ENCODE data around the gene UPF2. TPM values are rescaled to one million over a fixed set of nuclear protein-coding genes. Genes with fewer than 3 reads are reported as not detected.

UPF2 gene
- total RNA-seq, 4 donors from 2014 or later = 21.9 to 30.8 (median 24.5) TPM

DNA sequence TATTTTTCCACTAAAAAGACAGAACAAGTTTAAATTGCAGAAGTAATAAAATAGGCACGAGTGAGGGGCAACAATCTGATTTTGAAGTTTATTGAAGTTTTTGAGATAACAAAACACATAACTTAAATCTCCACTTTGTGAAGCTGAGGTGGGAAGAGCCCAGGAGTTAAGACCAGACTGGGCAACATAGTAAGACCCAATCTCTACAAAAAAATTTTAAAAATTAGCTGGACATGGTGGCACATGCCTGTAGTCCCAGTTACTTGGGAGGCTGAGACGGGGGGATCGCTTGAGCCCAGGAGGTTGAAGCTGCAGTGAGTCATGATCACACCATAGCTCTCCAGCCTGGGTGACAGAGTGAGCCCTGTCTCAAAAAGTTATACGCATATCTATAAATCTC, 11.2 kb downstream of the UPF2 start:
- TF ChIP-seq CTCF (IDR thresholded peaks at IDR 0.05; ENCODE audit: low read depth) = no peak

DNA sequence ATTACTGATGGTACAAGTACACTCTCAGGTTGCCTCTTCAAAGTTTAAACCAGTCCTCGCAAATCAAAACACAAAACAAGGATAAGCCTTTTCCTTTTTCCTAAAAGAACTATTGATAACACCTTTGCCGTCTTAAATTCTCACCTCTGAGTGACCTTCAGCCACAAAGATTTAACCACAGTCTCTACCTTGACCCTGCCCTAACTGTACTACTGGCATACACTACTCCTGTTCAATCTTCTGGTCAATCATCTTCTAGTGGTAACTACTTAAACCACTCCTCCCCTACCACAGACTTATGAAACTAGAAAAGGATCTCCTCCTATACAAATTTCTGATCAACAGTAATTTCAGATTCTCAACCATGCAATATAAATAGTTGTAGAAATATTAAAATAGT, 15.1 kb downstream of the UPF2 start:
- no peak for TF ChIP-seq CTCF (IDR thresholded peaks at IDR 0.05; ENCODE audit: low read depth)

- TF ChIP-seq CTCF (IDR thresholded peaks at IDR 0.05; ENCODE audit: low read depth) = no peak
These were observed 17.0 kb downstream of the UPF2 start for GRCh38 chr10:12025591-12025990.

GRCh38 chr10:12022580-12023257, 19.9 kb downstream of the UPF2 start:
- no peak for TF ChIP-seq CTCF (IDR thresholded peaks at IDR 0.05; ENCODE audit: low read depth)

GRCh38 chr10:12020574-12020973, 22.0 kb downstream of the UPF2 start:
- no peak for TF ChIP-seq CTCF (IDR thresholded peaks at IDR 0.05; ENCODE audit: low read depth)

DNA sequence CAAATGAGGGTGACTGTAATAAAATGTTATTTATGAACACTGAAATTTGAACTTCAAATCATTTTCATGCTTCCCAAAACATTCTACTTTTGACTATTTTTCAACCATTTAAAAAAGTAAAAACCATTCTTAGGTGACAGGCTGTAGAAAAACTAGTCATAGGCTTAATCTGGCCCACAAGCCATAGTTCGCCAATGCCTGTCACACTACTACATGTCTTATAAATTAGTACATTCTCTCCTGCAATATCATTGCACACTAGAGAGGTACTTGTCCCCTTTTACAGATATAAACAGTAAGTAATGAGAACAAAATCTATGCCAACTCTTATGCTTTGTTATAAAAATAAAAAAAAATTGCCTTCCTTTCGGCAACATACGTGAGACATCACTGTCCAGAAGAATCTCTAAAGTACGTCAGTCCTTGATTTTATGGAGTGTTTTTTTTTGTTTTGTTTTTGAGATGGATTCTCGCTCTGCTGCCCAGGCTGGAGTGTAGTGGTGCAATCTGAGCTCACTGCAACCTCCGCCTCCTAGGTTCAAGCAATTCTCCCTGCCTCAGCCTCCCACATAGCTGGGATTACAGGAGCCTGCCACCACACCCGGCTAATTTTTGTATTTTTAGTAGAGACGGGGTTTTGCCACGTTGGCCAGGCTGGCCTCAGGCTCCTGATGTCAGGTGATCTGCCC, 23.2 kb downstream of the UPF2 start:
- no peak for TF ChIP-seq CTCF (IDR thresholded peaks at IDR 0.05; ENCODE audit: low read depth)

GRCh38 chr10:12018438-12019282, 23.9 kb downstream of the UPF2 start:
- TF ChIP-seq CTCF (IDR thresholded peaks at IDR 0.05; ENCODE audit: low read depth) = no peak

Data from subcutaneous adipose tissue (tissue), 4 donors.